HG02759 (cell line): ENCODE measurements around the gene PRKN.

Experiments
- ATAC-seq: cut with Tn5 transposase; IDR thresholded peaks from one replicate; pipeline ENCODE4 v1.9.1; 2021; ENCODE audit warnings: mild to moderate bottlenecking, moderate library complexity; ENCODE audit not compliant: unreplicated experiment

The PRKN gene

DNA sequence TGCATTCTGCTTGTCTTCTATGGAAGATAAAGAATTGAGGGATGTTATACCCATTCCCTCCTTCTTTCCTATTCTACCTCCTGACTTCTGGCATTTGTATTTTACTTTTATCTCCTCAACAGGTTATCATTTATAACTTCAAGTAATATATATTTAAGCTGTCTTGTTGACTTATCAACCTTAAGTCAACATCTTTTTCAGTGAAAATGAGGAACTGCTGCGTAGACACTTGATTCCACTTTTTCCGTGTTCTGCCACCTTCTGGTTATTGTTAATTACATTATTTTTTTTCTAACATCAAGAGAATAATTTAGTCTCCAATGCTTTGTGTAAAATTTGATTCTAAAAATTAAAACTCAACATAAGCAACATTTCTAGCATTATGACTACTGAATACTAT, 107.5 kb downstream of the PRKN start:
- no peak for ATAC-seq

DNA sequence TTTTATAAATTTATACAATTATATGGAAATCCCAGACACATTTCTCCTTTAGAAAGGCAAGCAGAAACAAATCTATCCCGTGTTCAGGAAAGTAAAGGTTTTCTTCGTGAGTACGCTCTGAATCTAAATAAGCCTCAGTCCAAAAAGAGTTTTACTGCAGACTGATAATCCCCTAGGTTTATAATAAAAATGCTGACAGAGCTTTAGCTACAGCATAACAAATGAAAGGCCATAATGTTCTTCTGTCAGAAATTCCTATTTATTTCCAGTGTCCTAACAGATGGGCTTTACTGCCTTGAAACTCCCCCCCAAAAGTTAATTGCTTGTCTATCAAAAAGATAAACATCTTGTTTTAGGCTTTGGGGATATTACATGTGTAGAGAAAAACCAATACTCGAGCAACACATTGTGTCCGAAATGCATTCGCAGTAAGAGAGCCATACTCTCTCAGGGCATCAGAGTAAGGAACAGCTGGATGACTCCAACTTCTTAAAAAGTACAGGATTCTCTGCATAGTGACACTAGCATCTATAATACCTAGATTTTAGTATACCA, 109.0 kb downstream of the PRKN start:
- no peak for ATAC-seq

- ATAC-seq, result no peak
These were observed 112.4 kb downstream of the PRKN start for GRCh38 chr6:162615016-162615705.

DNA sequence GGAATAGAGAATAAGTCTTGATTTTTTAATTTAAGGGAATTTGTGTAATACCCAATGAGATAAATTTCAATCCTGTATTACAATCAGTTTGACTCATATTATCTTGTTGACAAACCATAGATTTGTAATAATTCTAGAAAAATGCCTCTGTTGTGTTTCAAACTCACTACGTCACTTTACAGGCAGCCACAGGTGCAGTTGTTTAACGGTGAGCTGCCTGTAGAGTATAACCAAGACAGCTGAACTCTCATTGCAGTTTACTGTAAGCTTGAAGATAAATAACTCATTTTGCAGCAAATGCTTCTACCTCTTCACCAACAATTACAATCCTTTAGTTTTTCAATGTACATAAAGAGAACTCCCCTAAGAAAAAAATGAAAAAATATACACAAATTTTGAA, 114.3 kb downstream of the PRKN start:
- no peak for ATAC-seq

- ATAC-seq, result no peak
These were observed 115.0 kb downstream of the PRKN start for GRCh38 chr6:162612613-162613012.

DNA sequence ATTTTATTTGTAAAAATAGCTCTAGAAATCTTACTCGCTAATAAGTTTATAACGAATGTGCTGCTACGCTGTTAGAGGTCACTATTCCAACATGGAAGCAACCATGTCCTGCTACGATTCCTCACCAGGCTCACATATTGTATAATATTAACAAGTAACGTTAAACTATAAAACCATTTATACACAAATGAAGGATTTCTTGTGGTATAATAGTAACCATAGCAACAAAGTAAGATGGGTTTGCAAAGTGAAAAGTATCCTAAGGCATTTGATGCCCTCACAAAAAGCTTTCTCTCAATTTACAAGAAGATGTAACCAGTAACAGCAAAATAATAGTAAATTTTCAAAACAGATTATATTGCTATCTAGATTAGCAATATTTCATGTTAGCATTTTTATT, 117.2 kb downstream of the PRKN start:
- no peak for ATAC-seq

GRCh38 chr6:162605881-162606280, 121.7 kb downstream of the PRKN start:
- ATAC-seq, result no peak

- ATAC-seq, result no peak
These were observed 124.1 kb downstream of the PRKN start for GRCh38 chr6:162603231-162604015.

DNA sequence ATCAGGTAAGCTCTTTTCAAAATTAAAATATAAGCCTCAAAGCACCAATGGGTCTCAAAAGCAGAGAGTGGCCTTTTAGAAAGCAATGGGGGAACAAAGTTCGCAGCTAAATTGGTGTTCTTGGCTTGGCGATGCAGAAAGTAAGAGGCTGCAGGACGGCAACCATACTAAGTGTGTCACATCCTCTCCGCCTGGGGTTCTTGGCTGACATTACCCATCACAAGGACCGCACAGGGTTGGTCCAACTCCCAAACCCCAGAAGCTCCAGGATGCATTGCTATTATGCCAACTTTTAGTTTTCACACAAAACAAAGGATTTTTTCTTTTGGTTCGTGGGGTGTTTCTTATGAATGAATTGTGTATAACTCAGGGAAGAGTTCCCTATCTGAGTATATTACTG, 124.8 kb downstream of the PRKN start:
- ATAC-seq, result no peak

DNA sequence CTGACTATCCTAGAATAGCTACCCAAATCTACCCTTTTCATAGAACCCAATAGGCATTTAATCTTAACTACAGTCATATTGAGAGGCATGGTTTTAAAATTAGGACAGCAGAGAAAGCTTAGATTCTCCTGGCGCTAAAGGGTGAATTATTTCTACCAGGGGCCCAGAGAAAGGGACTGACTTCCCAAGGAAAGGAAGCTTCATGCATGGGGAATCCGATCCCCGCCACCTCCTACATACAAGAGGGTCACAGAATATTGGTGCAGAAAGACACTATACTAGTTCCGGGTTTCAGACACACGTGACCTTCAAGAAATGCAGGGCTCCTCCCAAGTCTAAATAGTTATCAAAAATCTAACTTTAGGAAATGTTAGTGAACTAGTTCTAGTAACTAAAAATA, 130.9 kb downstream of the PRKN start:
- ATAC-seq, result no peak

DNA sequence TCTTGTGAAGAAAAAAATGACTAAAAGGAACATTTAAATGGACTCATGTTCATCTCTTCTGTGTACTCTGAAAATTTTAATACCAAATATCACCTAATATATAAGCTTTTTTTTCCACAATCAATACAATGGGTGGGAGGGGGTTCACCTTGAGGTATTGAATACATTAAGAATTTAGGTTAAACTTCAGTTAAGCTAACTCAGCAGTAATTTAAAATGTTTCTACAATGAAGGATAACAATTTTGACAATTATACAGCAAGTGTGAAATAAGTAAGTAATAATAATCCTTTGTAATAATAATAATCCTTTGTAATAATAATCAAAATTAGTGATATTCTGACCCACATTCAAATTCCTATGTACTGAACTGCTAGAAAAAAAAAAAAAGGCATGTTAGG, 136.0 kb downstream of the PRKN start:
- no peak for ATAC-seq

- no peak for ATAC-seq
These were observed 145.4 kb downstream of the PRKN start for GRCh38 chr6:162581988-162582780.

- no peak for ATAC-seq
These were observed 146.9 kb downstream of the PRKN start for GRCh38 chr6:162580619-162581018.

DNA sequence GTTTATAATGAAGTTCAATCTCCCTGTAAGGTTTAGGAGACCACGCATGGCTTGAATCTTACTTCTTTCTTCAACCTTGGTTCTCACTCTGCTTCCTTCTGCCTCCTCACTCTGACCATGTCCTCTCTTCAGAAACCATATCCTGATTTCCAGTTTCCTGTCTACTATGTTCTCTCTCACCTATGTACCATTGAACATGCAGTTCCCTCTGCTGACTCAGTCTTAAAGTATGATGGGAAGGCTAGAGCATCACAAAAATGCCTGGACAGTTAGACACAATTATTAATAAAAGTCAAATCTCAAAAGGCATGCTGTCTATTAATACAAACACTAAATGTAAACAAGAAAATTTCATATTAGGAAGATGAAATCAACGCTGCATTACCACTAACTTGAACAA, 151.6 kb downstream of the PRKN start:
- no peak for ATAC-seq

DNA sequence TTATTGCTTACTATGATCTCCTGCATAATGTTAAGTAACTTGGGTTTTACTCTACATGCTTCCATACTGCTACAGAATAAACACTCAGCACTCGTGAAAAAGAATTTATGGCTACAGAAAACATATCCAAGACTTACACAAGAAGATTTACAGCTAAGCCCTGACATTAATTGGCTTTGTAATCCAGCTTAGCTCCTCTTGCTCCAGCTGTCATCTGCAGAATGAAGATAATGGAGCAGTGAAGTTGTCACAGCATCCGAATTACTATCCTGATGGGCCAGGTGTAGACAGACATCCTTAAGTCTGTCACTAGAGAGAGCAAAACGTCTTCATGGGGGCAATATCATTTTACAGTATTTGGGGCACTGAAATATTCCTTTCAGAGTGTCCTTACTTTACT, 155.3 kb downstream of the PRKN start:
- no peak for ATAC-seq

DNA sequence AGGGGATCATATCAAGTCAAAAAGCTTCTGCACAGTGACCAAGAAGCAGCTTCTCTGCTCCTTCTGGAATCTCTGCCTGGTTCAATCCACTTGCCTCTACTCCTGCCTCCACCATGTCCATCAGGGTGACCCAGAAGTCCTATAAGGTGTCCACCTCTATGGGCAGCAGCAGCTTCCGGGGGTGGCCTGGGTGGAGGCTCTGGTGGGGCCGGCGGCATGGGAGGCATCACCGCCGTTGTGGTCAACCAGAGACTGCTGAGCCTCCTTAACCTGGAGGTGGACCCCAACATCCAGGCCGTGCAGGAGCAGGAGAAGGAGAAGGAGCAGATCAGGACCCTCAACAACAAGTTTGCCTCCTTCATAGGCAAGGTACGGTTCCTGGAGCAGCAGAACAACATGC, 159.3 kb downstream of the PRKN start:
- ATAC-seq, result no peak

DNA sequence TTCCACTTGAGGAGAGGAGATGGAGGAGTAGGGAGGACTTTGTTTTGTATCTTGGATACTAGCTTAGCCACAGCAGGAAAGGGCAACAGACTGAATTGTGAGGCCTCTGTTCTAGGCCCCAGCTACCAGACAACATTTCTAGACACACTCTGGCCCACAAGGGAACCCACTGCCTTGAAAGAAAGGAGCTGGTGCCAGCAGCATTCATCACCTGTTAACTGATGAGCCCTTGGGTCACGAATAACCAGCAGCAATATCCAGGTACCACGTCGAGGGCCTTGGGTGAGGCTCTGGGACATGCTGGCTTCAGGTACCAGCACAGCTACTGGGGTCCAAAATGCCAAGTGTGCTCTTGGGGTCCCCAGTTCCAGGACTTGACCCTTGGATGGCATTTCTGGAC, 165.5 kb downstream of the PRKN start:
- no peak for ATAC-seq

DNA sequence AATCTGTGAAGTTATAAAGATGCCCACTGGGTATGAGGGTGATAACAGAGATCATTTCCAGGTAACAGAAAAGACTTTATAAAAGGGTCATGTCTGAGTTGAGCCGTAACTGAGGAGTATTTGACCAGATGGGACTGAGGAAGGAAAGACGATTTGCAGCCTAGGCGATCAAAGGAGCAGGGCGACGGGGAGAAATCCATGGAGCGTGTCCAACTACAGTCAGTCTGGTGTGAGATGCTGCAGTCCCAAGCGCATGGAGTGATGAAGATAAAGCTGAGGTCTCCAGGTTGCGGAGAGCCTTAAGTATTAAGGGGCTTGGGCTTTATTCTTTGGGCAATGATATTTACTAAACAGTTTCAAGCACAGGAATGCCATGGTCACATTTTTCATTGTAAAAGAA, 166.7 kb downstream of the PRKN start:
- no peak for ATAC-seq

DNA sequence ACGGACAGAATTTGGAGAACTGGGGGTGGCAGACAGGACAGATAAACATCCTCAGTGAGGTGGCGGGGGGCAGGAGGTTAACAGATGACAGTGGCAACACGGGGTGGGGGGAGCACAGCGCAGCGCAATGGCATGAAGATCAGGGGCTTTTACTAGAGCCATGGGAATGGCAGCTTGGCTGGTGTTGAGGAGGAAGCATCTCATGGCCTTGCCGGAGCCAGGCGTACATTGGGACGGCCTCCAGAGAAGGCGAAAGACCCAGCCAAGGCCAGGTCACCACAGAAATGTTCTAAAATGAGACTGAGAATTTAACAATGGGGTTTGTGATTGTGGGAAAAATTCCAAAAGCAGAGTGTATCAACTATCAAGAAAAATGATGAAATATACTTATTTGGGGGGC, 173.0 kb downstream of the PRKN start:
- no peak for ATAC-seq

- ATAC-seq, result no peak
These were observed 180.7 kb downstream of the PRKN start for GRCh38 chr6:162546905-162547304.

DNA sequence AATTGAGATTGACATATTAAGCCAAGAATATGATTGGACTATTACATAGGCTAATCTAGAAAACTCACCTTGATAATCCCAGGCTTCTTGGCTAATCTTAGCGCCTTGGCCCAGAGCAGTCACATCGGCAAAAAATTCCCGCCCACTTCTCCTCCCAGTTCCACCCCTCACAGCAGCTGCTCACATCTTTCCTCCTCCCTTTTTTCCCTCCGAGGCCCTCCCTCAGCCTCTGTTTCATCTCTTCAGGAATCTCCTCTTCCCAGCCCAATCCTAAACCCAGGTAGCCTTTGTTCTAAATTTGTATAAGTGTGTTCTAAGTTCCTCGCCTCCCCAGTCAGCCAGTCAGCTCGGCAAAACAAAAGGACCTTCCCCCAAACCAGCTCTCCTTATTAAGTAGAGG, 184.3 kb downstream of the PRKN start:
- no peak for ATAC-seq
